Stromal cell of bone marrow (primary cell): ENCODE results near the gene DNASE1L3.
"Not testable (repeated sequence)": the region's sequence is repeated elsewhere in the genome, so short reads cannot be mapped to it uniquely, and the experiment has no call there.

ENCODE experiments used
- DNase-seq: peaks from one replicate; pipeline ENCODE4 v3.0.0-alpha.2; 2012; ENCODE audit warnings: low read depth

DNASE1L3 gene

GRCh38 chr3:58210761-58211460 lies at the start of gene DNASE1L3:
Gene DNASE1L3 (minus strand): TSS chr3:58210972. CDS start chr3:58210906, 66 bp downstream.
- DNase-seq: no peak

- DNase-seq: peak; percentile 64
These were observed 49.5 kb upstream of the DNASE1L3 start for GRCh38 chr3:58260261-58260731.

- DNase-seq: no peak
These were observed 47.8 kb upstream of the DNASE1L3 start for GRCh38 chr3:58258392-58259055.

- DNase-seq: no peak
These were observed 45.7 kb upstream of the DNASE1L3 start for GRCh38 chr3:58256511-58256910.

GRCh38 chr3:58256061-58256460 lies 45.3 kb upstream of the DNASE1L3 start:
- DNase-seq: no peak

GRCh38 chr3:58254144-58254543 lies 43.4 kb upstream of the DNASE1L3 start:
- DNase-seq: no peak

GRCh38 chr3:58251631-58252035 lies 40.9 kb upstream of the DNASE1L3 start:
- DNase-seq: no peak

GRCh38 chr3:58250093-58250707 lies 39.4 kb upstream of the DNASE1L3 start:
- no peak for DNase-seq

GRCh38 chr3:58249358-58250092 lies 38.8 kb upstream of the DNASE1L3 start:
- no peak for DNase-seq

- DNase-seq: no peak
These were observed 35.6 kb upstream of the DNASE1L3 start for GRCh38 chr3:58246148-58247047.

- DNase-seq: no peak
These were observed 33.3 kb upstream of the DNASE1L3 start for GRCh38 chr3:58243976-58244585.

GRCh38 chr3:58242860-58243259 lies 32.1 kb upstream of the DNASE1L3 start:
- DNase-seq: not testable (repeated sequence)

GRCh38 chr3:58242340-58242739 lies 31.6 kb upstream of the DNASE1L3 start:
- no peak for DNase-seq

GRCh38 chr3:58241306-58242044 lies 30.7 kb upstream of the DNASE1L3 start:
- DNase-seq: no peak

GRCh38 chr3:58238830-58239229 lies 28.1 kb upstream of the DNASE1L3 start:
- no peak for DNase-seq

- DNase-seq: no peak
These were observed 27.3 kb upstream of the DNASE1L3 start for GRCh38 chr3:58237941-58238681.

- DNase-seq: peak; percentile 43
These were observed 26.6 kb upstream of the DNASE1L3 start, which contains the start of gene ABHD6 for GRCh38 chr3:58237238-58237940. Gene ABHD6 (plus strand): TSS chr3:58237792. CDS start chr3:58256587, 18,795 bp downstream.

- DNase-seq: no peak
These were observed 25.9 kb upstream of the DNASE1L3 start for GRCh38 chr3:58236527-58237237.
